PC-3 (cell line): Measurements from ENCODE around the gene PES1.
"Not testable (repeated sequence)": the region's sequence is repeated elsewhere in the genome, so short reads cannot be mapped to it uniquely, and the experiment has no call there.

ENCODE experiments used
- CTCF ChIP-seq: fragments of 300-600 bp; sonication (generic); conservative IDR thresholded peaks from 2 replicates; pipeline ENCODE4 v1.5.1; 2017; ENCODE audit warnings: antibody characterized with exemption, low read depth, mild to moderate bottlenecking, low read length
- EZH2 ChIP-seq: fragments of 300-600 bp; sonication (generic); IDR thresholded peaks from one replicate; pipeline ENCODE4 v1.6.1; 2017; ENCODE audit warnings: antibody characterized with exemption, mild to moderate bottlenecking, low read length; ENCODE audit not compliant: unreplicated experiment

GRCh38 chr22:30560643-30561202, 31.0 kb downstream of the PES1 start:
- peak; percentile 27; the same call in 1 of the 2 replicates for TF ChIP-seq CTCF
- not testable (repeated sequence) for TF ChIP-seq EZH2
